ENCODE data around the gene CEP63.

CEP63 gene

DNA sequence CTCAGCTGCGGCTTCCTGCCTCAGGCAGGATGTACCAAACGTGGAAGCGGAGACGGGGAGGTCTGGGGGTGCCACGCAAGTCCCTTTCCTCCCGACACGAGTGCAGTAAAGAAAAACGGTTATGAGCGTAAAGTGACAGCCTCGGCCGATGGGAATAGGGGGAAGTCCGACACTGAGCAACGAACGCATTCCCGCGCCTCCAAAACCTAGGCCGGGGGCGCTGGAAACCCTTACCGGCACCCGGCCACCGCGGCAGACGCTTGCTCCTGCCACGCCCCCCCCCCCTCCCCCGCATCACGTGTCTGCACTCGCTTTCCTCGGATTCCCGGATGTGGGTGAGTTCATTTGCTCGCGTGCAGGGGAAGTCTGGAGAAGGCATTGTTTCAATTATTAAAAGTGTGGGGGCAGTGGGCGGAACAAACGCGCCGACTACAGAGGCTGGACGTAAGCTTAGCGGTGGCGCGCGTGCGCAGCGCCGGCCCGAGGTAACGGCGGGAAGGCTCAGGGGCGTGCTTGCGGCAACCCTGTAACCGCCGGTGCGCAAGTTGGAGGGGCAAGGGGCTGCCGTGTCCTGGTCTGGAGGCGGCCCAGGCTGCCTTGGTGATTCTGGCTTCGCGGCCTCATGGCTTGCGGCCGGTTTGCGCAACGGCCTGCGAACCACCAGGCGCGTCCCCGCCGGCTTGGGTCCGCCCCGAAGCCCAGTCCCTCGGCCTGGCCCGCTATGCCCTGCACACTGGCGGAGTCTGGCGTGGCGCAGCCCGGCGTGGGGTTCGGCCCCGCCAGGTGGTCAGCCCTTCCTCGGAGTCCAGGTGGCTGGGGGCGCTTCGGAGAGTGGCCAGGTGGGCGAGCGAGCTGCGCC is at the start of gene CEP63, which contains the start of gene ANAPC13:
TSS of gene CEP63 (plus strand) at position 340 of the 859 bp plus-strand sequence. CDS start 9,264 bp downstream, outside the sequence.
TSS of gene ANAPC13 (minus strand) at position 268 of the 859 bp plus-strand sequence. CDS start 3,081 bp downstream, outside the sequence.
- TF ChIP-seq, protein P1, sequence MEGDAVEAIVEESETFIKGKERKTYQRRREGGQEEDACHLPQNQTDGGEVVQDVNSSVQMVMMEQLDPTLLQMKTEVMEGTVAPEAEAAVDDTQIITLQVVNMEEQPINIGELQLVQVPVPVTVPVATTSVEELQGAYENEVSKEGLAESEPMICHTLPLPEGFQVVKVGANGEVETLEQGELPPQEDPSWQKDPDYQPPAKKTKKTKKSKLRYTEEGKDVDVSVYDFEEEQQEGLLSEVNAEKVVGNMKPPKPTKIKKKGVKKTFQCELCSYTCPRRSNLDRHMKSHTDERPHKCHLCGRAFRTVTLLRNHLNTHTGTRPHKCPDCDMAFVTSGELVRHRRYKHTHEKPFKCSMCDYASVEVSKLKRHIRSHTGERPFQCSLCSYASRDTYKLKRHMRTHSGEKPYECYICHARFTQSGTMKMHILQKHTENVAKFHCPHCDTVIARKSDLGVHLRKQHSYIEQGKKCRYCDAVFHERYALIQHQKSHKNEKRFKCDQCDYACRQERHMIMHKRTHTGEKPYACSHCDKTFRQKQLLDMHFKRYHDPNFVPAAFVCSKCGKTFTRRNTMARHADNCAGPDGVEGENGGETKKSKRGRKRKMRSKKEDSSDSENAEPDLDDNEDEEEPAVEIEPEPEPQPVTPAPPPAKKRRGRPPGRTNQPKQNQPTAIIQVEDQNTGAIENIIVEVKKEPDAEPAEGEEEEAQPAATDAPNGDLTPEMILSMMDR (conservative IDR thresholded peaks at IDR 0.05; ENCODE audit: low read depth, low read length), result no peak
- DNase-seq (ENCODE audit: low read depth), result peak; percentile 94
- peak within 1 kb of the TSS; percentile 84 for H3K4me3 ChIP-seq (ENCODE audit: low read length)

DNA sequence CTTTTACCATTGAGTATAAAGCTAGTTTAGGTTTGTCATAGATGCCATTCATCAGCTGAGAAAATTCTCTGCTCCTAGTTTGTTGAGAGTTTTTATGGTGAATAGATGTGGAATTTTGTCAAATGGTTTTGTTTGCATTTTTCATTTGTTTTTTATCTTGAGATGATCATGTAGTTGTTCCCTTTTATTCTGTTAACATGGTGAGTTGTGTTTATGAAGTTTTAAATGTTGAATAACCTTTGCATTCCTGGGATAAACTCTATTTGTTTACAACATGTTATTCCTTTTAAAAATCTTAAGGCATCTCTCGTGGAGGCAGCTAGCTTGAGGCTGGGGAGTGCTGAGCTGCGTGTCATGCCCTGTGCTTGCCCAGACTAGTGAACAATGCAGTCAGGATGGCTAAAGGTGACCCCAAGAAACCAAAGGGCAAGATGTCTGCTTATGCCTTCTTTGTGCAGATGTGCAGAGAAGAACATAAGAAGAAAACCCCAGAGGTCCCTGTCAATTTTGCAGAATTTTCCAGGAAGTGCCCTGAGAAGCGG is 48.6 kb upstream of the CEP63 start:
- TF ChIP-seq, protein P1 (conservative IDR thresholded peaks at IDR 0.05; ENCODE audit: low read depth, low read length), result no peak
- no peak overlapping the region for H3K4me3 ChIP-seq (ENCODE audit: low read length)
- no peak for DNase-seq (ENCODE audit: low read depth)

DNA sequence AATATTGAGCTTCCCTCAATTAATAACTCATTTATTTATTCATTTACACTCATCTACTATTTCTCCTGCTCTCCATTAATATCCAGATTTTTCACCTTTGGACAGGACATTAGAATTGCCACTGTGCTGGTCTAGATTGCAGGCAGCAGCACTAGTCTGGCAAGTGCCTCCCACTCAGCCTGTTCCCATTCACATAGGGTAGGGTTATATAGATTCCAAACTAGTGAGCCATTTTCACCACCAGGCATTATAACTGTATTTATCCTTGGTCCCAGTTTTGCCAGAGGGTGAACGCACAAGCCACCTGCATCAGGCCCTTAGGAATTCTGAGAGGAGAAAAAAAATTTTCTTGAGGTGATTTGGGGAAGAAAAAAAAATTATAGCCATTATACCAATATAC is 44.5 kb upstream of the CEP63 start:
- H3K4me3 ChIP-seq (ENCODE audit: low read length), result no peak overlapping the region
- DNase-seq (ENCODE audit: low read depth), result no peak
- TF ChIP-seq, protein P1 (conservative IDR thresholded peaks at IDR 0.05; ENCODE audit: low read depth, low read length), result no peak

DNA sequence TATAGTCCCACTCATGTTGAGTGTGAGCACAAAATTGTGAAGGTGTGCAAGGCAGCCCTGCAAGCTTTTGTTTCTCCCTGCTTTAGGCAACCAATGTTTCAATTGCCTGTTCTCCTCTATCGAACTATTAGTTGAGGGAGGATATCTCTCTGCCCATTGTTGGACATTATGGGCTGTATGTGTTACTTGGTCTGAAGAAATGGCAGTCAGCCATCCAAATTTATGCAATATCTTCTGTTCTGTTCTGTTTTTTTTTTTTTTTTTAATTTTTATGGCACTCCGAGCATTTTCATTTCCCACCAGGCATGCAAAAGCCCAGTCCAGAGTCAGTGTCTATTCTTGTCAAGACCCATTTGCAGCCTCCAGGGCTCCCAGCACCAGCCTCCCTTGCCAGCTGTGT is 44.0 kb upstream of the CEP63 start:
- H3K4me3 ChIP-seq (ENCODE audit: low read length), result no peak overlapping the region
- no peak for DNase-seq (ENCODE audit: low read depth)
- TF ChIP-seq, protein P1 (conservative IDR thresholded peaks at IDR 0.05; ENCODE audit: low read depth, low read length), result no peak

DNA sequence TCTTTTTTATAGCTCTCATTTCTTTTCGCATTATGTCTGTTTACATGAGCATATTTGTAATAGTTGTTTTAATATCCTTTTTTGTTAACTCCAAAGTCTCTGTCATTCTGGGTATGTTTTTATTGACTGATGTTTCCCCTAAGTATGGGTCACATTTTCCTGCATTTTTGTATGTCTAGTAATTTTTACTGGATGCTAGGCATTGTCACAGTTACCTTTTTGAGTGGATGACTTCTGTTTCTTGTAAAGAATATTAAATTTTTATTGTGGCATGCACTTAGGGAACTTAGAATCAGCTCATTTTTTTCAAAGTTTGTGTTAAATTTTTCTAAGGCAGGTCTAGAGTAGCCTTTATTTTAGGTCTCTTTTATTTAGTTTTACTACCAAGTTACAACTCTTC is 40.8 kb upstream of the CEP63 start:
- H3K4me3 ChIP-seq (ENCODE audit: low read length), result no peak overlapping the region
- no peak for DNase-seq (ENCODE audit: low read depth)
- TF ChIP-seq, protein P1 (conservative IDR thresholded peaks at IDR 0.05; ENCODE audit: low read depth, low read length), result no peak

DNA sequence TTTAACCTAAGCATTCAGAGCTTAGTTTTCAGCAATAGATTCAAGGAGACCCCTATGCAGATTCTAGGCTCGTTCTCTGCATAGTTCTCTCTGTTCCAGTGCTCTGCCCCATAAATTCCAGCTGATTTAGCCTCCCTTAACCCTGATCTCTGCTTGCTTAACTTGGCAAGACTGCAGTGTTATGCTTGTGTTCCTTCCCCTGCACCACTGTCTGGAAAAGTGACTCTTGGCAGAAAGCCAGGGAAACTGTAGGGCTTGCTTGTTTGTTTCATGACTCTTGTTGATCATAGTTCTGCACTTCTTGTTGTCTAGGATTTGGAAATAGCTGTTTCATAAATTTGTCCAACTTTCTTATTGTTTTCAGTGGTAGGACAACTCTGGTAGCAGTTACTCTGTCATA is 40.2 kb upstream of the CEP63 start:
- H3K4me3 ChIP-seq (ENCODE audit: low read length), result no peak overlapping the region
- TF ChIP-seq, protein P1 (conservative IDR thresholded peaks at IDR 0.05; ENCODE audit: low read depth, low read length), result no peak
- DNase-seq (ENCODE audit: low read depth), result peak; percentile 36

Measured in retinal pigment epithelial cell (primary cell).